ENCODE measurements around the gene LLCFC1. TPM values are rescaled to one million over a fixed set of nuclear protein-coding genes. Genes with fewer than 3 reads are reported as not detected.
A peak's percentile ranks its signal among the peaks of the same experiment; 100 is the strongest.

LLCFC1 gene
- total RNA-seq (2014; rRNA removed) = not detected in 2 replicates
- not detected for polyA plus RNA-seq (2012)

DNA sequence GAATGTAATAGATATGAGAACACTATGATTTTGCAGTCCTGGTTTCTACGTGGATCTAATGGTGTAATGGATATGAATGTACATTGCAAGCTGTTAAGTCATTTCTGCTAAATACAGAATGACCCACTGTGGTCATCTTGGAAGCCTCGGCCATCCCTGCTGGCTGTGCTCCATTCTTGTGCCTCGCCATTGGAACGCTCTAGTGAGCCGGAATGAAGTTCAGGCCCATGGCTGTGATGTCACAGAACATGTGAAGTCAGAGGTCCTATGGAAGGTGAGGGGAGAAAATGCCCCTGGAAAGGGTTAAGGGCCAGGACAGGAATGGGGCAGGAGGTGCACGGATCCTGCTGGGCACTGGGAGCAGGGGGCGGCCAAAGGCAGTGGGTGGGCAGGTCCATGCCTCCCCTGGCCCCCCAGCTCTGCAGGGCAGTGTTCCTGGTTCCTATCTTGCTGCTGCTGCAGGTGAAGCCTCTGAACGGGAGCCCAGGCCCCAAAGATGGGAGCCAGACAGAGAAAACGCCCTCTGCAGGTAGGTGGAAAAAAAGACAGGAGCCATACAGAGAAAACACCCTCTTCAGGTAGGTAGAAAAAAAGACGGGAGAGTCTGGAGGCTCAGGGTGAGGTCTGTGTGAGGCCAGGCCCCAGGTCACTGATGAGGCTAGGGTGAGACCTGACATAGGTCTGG, at the start of gene LLCFC1:
TSS of gene LLCFC1 (plus strand) at position 259 of the 685 bp plus-strand sequence. CDS start at position 397, 138 bp downstream.
- DNase-seq (ENCODE audit: low read depth) = no peak

DNA sequence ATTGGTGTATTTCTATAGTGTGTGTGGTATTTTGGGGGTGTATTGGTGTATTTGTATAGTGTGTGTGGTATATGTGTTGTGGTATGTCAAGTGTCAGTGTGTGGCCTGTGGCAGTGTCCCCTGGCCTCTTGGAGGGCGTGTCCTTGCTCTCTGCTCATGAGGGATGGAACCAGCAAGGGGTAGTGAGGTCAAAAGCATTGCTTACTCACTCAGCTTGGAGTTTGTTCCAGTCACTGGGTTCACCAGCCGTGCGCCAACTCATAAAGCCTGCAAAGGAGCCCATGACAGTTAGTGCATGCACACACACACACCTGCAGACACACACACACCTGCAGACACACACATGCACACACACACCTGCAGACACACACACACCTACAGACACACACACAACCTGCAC, 49.5 kb upstream of the LLCFC1 start:
- DNase-seq (ENCODE audit: low read depth) = no peak

DNA sequence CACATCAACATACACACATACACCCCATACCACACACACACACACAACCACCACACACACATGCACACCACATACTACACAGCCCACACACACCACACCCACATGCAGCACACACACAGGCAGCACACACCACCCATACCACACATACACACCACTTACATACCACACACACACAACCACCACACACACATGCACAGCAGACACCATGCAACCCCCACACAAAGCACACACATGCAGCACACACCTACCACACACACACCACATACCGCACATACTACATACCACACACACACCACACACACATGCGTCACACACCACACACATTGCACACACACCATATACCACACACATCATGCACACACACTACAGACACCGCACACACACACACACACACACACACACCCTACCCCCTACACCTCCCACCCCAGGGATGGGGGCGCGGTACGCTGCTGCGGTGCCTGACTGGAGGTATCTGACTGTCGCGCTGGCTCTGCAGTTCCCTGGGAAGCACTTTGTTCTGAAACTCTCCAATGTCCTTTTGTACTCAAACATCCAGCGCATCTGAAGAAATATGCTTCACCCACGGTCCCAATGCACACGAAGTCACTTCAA, 48.3 kb upstream of the LLCFC1 start:
- DNase-seq (ENCODE audit: low read depth) = no peak

DNA sequence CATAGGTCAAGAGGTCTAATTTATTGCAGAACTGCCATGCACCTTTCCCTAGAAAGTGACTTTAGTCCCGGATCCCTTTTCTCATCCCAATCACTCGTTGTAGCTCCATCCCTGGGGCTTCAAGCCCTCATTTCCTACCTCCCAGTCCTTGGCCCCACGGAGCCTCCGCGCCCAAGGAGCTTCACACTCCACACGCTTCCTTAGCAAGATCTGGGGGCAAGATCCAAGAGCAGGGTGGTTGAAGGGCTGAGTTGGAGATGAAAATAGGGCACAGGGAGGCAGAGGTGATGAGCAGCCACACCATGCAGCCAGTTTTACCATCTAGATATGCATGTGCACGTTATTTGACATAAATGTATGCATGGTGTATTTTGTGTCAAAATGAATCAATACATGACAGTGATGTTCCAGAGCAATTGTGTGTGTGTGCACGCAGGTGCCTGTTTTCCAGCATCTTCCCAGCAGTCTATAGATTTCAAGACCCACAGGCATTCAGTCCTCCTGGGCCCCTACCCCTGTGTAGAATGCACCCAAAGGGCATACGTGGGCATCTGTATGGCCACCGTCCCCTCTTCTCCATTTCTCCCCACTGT, 47.7 kb upstream of the LLCFC1 start:
- DNase-seq (ENCODE audit: low read depth) = no peak

DNA sequence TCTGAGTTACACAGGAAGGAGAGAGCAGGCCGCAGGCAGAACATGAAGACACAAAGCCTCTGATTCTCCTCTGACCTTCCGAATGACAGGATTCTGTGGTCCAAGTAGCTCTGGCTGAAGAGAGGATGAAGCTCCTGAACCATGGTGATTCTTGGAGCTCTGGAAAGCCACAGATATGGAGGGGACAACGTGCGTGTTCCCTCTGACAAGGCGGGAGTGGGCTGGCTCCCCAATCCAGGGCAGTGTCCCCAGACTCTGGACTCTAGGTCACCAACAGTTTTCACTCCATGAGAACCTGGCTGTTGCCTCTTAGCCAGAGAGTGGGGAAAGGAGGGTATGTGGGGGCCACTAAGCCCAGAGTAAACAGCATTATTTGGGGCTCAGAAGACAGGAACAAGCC, 46.3 kb upstream of the LLCFC1 start:
- no peak for DNase-seq (ENCODE audit: low read depth)

DNA sequence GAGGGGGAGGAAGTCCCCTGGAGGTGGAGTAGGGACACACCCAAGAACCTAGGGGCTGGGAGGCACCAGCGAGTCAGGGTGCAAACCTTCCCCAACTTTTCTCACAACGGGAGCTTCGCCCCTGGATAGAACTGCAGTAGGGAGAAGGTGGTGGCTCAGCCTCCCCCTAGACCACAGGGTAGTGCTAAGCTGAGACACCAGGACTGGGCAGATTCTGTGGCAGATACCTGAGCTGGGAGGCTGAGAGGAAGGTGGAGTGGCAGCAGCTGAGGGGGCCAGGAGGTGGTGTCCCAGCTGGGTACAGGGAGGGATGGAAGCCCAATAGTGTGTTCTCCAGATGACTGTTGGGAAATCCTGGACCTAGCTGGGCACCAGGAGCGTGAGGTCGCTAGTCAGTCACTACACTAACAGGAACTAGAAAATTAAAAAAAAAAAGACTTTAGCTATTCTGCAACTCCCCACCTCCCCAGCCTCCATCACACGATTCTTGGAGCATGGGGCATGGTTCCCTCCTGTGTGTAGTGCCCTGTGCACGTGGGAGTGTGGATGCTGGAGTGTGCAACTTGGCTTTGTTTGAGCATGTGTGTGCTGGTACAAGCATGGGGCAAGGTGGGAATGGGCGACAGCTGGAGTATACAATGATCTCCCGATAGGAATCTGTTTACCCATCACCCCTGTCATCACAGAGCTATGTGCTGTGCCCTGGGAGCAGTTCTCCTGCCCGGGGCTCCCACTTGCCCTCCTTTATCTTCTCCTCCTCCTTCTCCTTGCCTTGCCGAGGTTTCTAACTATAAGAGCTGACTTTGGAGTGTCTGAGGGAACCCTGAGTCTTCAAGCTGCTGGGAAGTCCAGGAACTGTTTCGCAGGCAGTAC, 44.9 kb upstream of the LLCFC1 start:
- no peak for DNase-seq (ENCODE audit: low read depth)

DNA sequence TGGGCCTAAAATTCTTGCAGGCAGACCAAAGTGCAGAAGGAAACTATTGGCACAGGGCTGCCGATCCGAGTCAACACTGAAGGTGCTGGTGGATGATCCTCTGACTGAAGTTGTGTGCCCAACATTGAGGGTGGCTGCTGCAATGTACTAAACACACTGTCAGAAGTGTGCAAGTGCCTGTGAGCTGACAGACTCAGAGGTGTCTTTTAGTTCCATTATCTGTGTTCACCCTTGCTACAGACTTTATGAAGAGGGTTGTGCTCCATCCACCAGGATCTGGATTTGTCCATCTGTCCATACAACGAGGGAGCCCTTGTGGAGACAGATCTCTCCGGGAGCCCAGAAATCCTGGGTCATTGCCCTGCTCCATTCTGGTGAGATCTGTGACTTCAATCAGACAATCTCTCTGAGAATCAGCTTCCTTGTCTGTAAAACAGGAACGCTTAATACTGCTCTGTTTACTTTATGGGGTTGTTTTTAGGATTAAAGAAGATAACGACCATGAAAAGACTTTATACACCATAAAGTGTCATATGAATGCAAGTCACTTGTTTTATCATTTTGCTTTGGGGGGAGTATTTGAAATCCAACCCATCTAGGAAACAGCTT, 44.2 kb upstream of the LLCFC1 start:
- DNase-seq (ENCODE audit: low read depth) = no peak

DNA sequence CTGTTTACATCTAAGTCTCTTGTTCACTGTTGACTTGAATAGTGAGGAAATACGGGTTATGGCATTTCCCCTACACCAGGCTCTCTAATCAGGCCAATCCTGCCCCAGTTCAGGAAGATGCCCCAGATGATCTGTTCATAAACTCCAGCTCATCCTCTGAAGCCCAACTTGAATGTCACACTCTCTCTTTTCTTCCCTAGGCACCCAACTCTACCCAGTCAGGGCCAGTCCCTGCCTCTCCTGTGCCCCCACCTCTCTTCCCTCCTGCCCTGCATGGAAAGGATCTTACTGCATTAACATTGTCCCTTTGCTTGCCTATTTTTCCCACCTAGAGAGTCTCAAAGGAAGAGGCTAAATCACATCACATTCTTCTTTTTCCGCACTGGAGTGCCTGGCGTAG, 43.1 kb upstream of the LLCFC1 start:
- DNase-seq (ENCODE audit: low read depth) = no peak

DNA sequence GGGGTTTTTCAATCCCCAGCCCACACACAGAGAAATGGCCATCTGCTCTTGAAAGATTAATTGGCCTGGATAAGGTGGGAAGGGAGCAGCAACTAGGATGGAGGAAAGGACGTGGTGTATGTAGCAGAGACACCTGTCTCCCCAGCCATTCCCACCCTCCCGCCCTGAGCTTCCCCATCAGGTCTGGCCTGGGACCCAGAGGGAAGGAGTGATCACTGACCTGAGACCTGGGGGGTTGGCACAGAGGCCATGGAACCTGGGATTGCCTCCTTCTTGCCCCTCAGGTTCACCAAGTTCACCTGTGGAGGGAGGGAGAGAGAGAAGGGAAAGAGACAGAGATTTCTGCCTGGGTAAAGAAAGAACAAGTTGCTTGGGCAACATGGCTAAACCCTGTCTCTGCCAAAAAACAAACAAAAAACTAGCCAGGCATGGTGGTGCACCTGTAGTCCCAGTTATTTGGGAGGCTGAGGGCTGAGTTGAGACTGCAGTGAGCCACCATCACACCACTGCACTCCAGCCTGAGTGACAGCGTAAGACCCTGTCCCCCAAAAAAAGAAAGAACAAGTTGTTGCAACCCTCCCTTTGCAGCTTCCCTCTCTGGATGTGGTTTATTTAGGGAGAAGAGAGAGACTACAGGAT, 42.4 kb upstream of the LLCFC1 start:
- no peak for DNase-seq (ENCODE audit: low read depth)

DNA sequence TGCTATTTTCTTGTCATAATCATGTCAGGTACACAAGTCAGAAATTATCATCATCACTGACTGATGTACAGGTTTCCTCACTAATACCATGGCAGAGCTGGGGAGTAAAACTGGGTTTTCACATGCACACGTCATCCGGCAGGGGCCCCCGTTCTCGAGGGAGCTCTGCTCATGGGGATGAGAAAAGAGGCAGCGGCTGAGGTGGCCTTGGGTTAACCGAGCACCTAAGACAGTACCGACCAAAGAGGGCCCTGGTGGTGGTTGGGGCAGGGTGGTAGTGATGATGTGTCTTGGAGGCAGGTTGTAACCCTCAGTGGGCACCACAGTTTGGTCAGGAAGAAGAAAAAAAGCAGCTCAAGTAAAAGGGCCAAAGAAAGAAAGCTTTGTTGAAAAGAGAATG, 41.6 kb upstream of the LLCFC1 start:
- no peak for DNase-seq (ENCODE audit: low read depth)

DNA sequence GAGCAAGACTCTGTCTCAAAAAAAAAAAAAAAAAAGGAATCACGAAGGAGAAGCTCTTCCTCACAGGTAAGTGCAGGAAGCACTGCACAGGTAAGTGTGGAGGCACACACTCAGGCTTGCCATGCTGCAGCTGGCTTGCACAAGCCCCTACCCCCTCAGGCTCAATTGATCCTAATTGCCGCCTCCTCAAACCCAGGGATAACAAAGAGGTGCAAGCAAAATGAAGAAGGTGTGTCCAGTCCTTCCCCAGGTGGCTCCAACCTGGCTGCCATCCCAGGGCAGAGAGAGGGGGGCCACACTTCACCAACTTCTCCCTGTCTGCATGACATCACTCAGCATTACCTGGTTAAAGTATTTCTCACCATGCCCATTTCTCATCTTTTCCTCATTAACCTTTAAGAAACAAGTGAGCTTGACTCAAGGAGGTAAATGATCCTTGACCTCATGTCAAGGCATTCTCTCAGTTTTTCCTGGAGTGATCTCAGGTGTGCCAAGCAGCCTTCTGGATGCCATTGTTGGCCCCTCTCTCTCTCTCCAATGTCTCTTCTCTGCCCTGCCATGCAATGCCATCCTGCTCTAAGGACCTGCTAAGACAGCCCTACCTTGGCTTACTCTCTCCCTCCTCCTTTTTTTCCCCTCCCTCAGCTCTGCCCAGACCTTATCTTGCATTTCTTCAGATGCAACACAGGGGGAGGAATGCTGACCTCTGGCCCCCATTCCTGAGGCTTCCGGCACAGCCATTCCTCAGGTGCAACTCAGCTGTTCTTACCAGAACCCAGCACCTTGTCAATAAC, 40.7 kb upstream of the LLCFC1 start:
- DNase-seq (ENCODE audit: low read depth) = no peak

DNA sequence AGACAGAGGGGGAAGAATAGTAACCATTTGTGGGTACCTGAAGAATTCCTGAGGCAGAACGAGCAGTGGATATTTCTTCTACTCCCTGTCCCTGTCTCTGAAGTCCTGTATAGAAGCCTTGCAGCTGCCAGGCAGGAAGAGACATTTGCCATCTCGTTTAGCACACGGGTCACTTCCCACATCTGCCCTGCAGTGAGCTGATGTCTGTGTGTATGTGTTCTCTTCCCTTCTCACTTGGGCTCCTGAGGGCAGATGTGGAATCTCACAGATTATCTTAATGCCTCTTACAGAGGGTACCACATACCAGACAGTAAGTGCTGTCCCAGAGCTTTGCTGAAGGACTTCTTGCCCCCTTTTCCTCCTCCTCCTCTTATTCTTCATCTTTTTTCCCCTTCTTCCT, 39.6 kb upstream of the LLCFC1 start:
- DNase-seq (ENCODE audit: low read depth) = no peak

DNA sequence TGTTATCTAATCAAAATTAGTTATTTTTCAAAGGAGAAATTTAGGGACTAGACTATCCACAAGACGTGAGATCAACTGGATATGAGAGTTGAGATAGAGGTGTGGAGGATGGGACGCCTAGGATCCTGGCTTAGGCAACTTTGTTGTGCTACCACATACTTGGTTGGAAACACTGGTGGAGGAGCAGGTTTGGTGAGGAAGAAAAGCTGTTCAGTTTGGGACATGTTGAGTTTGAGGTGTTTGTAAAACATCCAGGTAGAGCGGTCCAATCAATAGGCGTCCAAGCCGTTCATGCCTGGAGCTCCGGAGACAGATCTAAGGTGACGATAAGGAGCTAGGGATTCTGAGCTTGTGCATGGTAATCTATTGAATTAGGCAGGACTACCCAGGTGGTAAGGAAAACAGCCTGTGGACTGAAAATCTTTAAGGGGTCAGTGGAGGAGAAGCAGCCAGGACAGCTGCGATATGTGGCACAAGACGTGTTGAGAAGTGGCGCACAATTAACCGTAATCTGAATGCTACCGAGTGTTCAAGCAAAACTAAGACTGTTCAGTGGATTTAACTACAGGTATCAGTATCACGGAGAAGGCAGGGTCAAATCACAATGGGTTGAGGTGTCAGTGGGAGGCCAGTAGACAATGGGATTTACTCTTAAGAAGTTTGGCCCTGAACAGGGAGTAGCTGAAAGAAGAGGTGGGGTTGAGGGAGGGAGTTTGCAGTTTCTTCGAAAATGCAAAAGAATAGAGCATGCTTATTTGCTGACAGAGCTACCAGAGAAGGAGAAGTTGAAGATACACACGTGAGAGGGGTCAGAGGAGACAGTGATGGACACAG, 37.6 kb upstream of the LLCFC1 start:
- no peak for DNase-seq (ENCODE audit: low read depth)

DNA sequence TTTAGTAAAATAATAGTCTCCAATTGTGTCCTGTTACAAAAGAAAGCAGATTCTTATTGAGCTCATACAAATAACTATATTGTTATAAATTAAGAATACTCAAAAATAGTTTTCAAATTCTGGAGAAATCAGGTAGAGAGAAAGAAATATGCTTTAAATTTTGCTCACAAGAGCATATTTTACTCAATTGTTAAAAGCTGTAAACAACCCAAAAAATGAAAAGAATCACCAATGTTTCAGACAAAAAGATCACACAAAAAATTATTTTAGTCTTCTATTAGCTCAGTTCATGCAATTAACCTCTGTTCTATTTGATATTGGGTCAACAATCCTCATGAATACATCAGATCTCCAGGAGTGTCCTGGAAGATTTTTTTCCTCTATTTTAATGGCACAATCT, 35.2 kb upstream of the LLCFC1 start:
- DNase-seq (ENCODE audit: low read depth) = no peak

DNA sequence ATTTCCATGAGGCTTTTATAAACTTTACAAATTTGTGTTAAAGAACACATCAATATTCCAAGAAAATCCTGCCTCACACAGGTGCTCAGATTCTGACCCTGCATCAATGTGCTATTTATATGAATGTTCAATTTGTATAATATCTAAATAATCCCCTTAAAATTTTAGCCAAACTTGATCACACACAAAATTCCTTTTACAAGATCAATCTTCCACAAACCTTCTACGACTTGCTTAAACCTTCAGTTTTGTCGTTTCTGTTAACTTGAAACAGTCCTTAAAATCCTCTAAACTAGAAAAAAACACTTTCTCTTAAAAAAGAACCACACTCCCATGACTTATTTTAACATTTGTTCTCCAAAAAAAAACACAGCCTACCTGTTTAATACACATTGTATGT, 33.5 kb upstream of the LLCFC1 start:
- no peak for DNase-seq (ENCODE audit: low read depth)

DNA sequence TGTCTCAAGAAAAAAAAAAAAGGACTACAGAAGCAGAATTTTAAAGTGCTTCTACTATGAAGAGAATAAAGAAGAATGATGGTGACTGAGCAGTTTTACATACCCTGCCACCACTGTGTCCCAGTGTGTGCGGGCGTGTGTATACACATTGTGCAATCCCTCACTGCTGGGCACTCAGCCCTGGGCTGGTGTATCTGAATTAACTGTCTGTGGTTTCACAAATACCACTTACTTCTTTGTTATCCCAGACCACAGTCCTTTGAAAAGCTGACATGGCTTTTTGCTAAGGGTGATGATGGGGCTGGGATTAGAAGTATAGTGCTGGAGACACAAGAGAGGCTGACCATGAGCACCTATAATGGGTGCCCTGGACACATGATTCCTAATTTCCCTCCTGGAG, 32.6 kb upstream of the LLCFC1 start:
- DNase-seq (ENCODE audit: low read depth) = no peak

DNA sequence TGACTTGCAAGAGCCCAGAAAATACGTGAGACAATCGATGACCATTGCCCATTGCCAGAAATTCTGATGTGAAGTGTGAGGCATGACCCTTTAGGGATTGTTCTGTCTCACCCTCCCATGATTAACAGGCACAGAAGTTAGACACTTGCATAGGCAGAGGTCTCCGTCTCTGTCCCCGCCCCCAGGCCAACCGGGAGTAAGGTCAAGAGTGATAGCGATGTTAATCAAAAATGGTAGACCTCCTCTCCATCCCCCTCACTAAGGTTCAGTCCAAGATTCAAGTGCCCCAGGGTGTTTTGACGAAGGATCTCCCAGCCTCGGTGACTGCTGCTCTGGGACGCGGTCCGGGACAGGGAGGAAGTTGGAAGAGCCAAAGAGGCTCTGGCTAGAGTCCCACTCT, 31.0 kb upstream of the LLCFC1 start:
- DNase-seq (ENCODE audit: low read depth) = no peak

DNA sequence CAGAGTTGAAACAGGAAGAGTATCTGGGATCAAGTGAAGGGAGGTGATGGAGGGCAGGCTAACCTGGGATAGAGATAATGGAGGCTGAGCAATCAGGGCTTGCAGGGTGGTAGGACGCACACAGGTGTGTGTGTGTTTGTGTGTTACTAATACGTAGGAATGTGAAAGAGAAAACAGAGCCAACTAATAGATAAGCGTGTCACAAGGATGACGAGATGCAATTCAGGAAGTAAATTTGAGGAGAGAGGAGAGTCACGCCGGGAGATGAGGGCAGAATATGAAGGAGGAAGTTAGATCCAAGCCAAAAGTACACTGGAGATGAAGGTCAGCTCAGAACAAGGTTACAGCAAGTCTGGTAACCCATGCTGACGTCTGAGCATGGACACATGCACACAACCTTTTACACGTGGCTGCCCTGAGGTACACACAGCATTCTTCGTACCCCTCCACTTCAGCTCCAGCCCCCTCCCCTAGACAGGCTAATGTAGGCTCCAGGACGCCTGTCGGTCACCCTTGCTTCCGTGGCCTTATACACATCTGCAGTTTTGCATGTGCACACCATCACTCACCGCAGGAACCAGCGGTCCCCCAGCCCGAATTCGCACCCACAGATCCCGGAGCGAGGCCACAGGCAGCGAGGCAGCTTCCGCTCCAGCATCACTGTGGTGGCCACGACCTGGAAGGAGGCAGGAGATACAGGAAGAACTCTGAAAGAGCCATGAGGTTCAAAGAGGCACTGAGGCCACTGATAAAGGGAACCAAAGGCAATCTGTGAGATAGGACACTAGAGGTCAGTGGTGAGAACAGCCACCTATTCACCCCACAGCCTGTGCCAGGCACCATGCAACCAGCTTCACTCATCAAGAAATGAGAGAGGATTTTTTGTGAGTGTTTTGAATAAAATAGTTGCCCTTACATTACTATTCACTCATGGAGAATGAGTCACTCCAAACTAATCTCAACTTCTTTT, 30.1 kb upstream of the LLCFC1 start:
- DNase-seq (ENCODE audit: low read depth) = peak; percentile 21

Measured in LHCN-M2 (cell line).